K562 (cell line): ENCODE measurements around the gene PARD3B.

Experiments
- ATF2 ChIP-seq: sonication (generic); formaldehyde crosslinking; IDR thresholded peaks from 2 replicates; pipeline ENCODE4 v1.8.1; 2022; ENCODE audit warnings: missing genetic modification reagents
- CTCF ChIP-seq, 3 experiments: IDR thresholded peaks in 2 of 3; conservative IDR thresholded peaks in 1 of 3; 2 replicates each; pipeline ENCODE4 v1.5.1; 2011 to 2012; ENCODE audit warnings: low read length in 3 of 3, mild to moderate bottlenecking in 3 of 3, control low read depth in 2 of 3, improper control_type of control experiment in 1 of 3, inconsistent platforms in 1 of 3, low read depth in 1 of 3, mixed read lengths in 1 of 3, moderate library complexity in 1 of 3; ENCODE audit not compliant: insufficient read depth in 2 of 3
- FOXK1 ChIP-seq: sonication (generic); formaldehyde crosslinking; IDR thresholded peaks from 2 replicates; pipeline ENCODE4 v1.8.0; 2022; ENCODE audit warnings: missing genetic modification reagents, mild to moderate bottlenecking, borderline replicate concordance
- GATA2 ChIP-seq: sonication (generic); formaldehyde crosslinking; IDR thresholded peaks from 2 replicates; pipeline ENCODE4 v1.4.0; 2020; ENCODE audit warnings: mild to moderate bottlenecking, missing genetic modification reagents
- HDAC2 ChIP-seq: fragments of 450-650 bp; IDR thresholded peaks from 2 replicates; pipeline ENCODE4 v1.6.1; 2016; ENCODE audit warnings: mild to moderate bottlenecking
- HMBOX1 ChIP-seq: sonication (generic); IDR thresholded peaks from 2 replicates; pipeline ENCODE4 v1.6.1; 2016
- IRF1 ChIP-seq: sonication (generic); formaldehyde crosslinking; IDR thresholded peaks from 2 replicates; pipeline ENCODE4 v1.8.0; 2022; ENCODE audit warnings: missing genetic modification reagents, mild to moderate bottlenecking, borderline replicate concordance
- NFIC ChIP-seq: fragments of 450-650 bp; IDR thresholded peaks from 2 replicates; pipeline ENCODE4 v1.6.1; 2017; ENCODE audit warnings: mild to moderate bottlenecking, inconsistent platforms
- POLR2AphosphoS5 ChIP-seq: IDR thresholded peaks from 2 replicates; pipeline ENCODE4 v1.6.1; 2011; ENCODE audit warnings: mild to moderate bottlenecking, low read depth, low read length, moderate library complexity; ENCODE audit not compliant: control insufficient read depth, insufficient read depth
- SIN3A ChIP-seq, 2 experiments: fragments of 150-350 bp in 1 of 2; IDR thresholded peaks; 2 replicates each; pipeline ENCODE4 v1.6.1; 2011 to 2016; ENCODE audit warnings: borderline replicate concordance in 2 of 2, low read depth in 2 of 2, low read length in 2 of 2, mild to moderate bottlenecking in 2 of 2, moderate library complexity in 2 of 2; ENCODE audit not compliant: control insufficient read depth in 1 of 2
- TEAD4 ChIP-seq, 2 experiments: sonication (generic) in 1 of 2; formaldehyde crosslinking in 1 of 2; IDR thresholded peaks; 2 replicates each; pipeline versions ENCODE4 v1.6.1 to v1.8.0; 2012 to 2022; ENCODE audit warnings: borderline replicate concordance in 1 of 2, inconsistent platforms in 1 of 2, low read length in 1 of 2, mild to moderate bottlenecking in 1 of 2, missing genetic modification reagents in 1 of 2
- TGIF2 ChIP-seq: sonication (generic); formaldehyde crosslinking; IDR thresholded peaks from 2 replicates; pipeline ENCODE4 v1.8.1; 2022; ENCODE audit warnings: mild to moderate bottlenecking, missing genetic modification reagents, moderate library complexity
- ZBTB43 ChIP-seq: sonication (generic); formaldehyde crosslinking; IDR thresholded peaks from 2 replicates; pipeline ENCODE4 v1.8.0; 2023; ENCODE audit warnings: mild to moderate bottlenecking, missing genetic modification reagents
- ZNF134 ChIP-seq: fragments of 250-450 bp; sonication (Bioruptor Pico); conservative IDR thresholded peaks from 2 replicates; pipeline ENCODE4 v1.4.0; 2020

GRCh38 chr2:205078762-205079161, 533.5 kb downstream of the PARD3B start:
- no peak for TF ChIP-seq CTCF (IDR thresholded peaks at IDR 0.05 in 2 of 3, conservative IDR thresholded peaks at IDR 0.05 in 1 of 3; ENCODE audit: insufficient read depth in 2 of 3, low read depth in 1 of 3, low read length in 3 of 3)
- TF ChIP-seq IRF1, result no peak
- no peak for TF ChIP-seq TEAD4 (IDR thresholded peaks at IDR 0.05; ENCODE audit: low read length)
- TF ChIP-seq TEAD4 (CRISPR knock-in tag; IDR thresholded peaks at IDR 0.05; ENCODE audit: borderline replicate concordance), result no peak
- no peak for TF ChIP-seq POLR2AphosphoS5
- no peak for TF ChIP-seq ZBTB43 (CRISPR knock-in tag)
- no peak for TF ChIP-seq HMBOX1
- TF ChIP-seq ZNF134 (CRISPR knock-in tag), result no peak
- no peak for TF ChIP-seq HDAC2
- TF ChIP-seq ATF2 (CRISPR knock-in tag), result no peak
- no peak for TF ChIP-seq NFIC
- no peak for TF ChIP-seq SIN3A (IDR thresholded peaks at IDR 0.05; ENCODE audit: borderline replicate concordance in 2 of 2, control insufficient read depth in 1 of 2, low read depth in 2 of 2, low read length in 2 of 2)
- TF ChIP-seq TGIF2 (CRISPR knock-in tag), result no peak
- no peak for TF ChIP-seq GATA2 (CRISPR knock-in tag)
- TF ChIP-seq FOXK1, result no peak
